ENCODE data around the gene TMEM87B. TPM values are rescaled to one million over a fixed set of nuclear protein-coding genes. Genes with fewer than 3 reads are reported as not detected.

The TMEM87B gene
- total and polyA plus RNA-seq, 10 donors = 10.4 to 39.9 (median 32.9) TPM

GRCh38 chr2:112121682-112122254 is 66.7 kb downstream of the TMEM87B start:
- no peak for TF ChIP-seq POLR2A (IDR thresholded peaks at IDR 0.05)
- peak; percentile 44 to 71 (median 60) for TF ChIP-seq CTCF (IDR thresholded peaks at IDR 0.05 in 8 of 11, conservative IDR thresholded peaks at IDR 0.05 in 3 of 11)
- H3K36me3 ChIP-seq = peaks cover 0 to 43% (median 14%) of the 10 kb centered on the region in 6 donors
- DNase-seq = no peak
- H3K27ac ChIP-seq = no peak overlapping the region
- H3K9me3 ChIP-seq = peaks cover 0 to 9% (median 1%) of the 10 kb centered on the region in 8 donors
- no peak overlapping the region for H3K4me3 ChIP-seq
- H3K4me1 ChIP-seq = no peaks in the 10 kb centered on the region
- H3K27me3 ChIP-seq (replicated peaks in 1 of 7) = no peaks in the 10 kb centered on the region
- intact Hi-C loops (cut with DNase I; ENCODE audit: low total_unique reads) = loop anchor here (10.0 kb wide), 1 partner anchor 313 kb away; the partner anchor contains the start of gene RGPD8

GRCh38 chr2:112129060-112129459 is 74.0 kb downstream of the TMEM87B start:
- no peaks in the 10 kb centered on the region for H3K27me3 ChIP-seq (replicated peaks in 1 of 7)
- peaks cover 0 to 35% (median 31%) of the 10 kb centered on the region in 8 donors for H3K9me3 ChIP-seq
- H3K4me1 ChIP-seq = no peaks in the 10 kb centered on the region
- DNase-seq = no peak
- TF ChIP-seq POLR2A (IDR thresholded peaks at IDR 0.05) (no peak), POLR2AphosphoS5 (IDR thresholded peaks at IDR 0.05) (no peak), CTCF (IDR thresholded peaks at IDR 0.05 in 8 of 11, conservative IDR thresholded peaks at IDR 0.05 in 3 of 11) (no peak)
- WGBS, 5 donors = 71 to 83% (median 78%) methylated on average over 1 of the region's 1 CpG
- no peak overlapping the region for H3K4me3 ChIP-seq
- intact Hi-C loops (cut with DNase I; ENCODE audit: low total_unique reads) = loop anchor here (10.0 kb wide), 1 partner anchor 306 kb away; the partner anchor contains the start of gene RGPD8
- no peak overlapping the region for H3K27ac ChIP-seq
- H3K36me3 ChIP-seq = no peaks in the 10 kb centered on the region

GRCh38 chr2:112133344-112133743 is 78.3 kb downstream of the TMEM87B start:
- intact Hi-C loops (cut with DNase I; ENCODE audit: low total_unique reads) = no loop called here
- Histone ChIP-seq H3K36me3 (no peaks in the 10 kb centered on the region), H3K27me3 (replicated peaks in 1 of 7) (peaks cover 0 to 20% (median 5%) of the 10 kb centered on the region in 7 donors), H3K4me1 (peaks cover 0 to 14% (median 9%) of the 10 kb centered on the region in 6 donors), H3K4me3 (no peak overlapping the region), H3K9me3 (peaks cover 0 to 21% (median 15%) of the 10 kb centered on the region in 8 donors), H3K27ac (no peak overlapping the region)
- TF ChIP-seq CTCF (IDR thresholded peaks at IDR 0.05 in 8 of 11, conservative IDR thresholded peaks at IDR 0.05 in 3 of 11) (no peak), POLR2AphosphoS5 (IDR thresholded peaks at IDR 0.05) (no peak), POLR2A (IDR thresholded peaks at IDR 0.05) (no peak)
- no peak for DNase-seq

- WGBS, 5 donors = 85 to 95% (median 90%) methylated on average over 4 of the region's 4 CpGs
- peaks cover 0 to 16% (median 9%) of the 10 kb centered on the region in 6 donors for H3K4me1 ChIP-seq
- no peak overlapping the region for H3K27ac ChIP-seq
- DNase-seq = no peak
- no peaks in the 10 kb centered on the region for H3K36me3 ChIP-seq
- TF ChIP-seq POLR2AphosphoS5 (IDR thresholded peaks at IDR 0.05) = no peak
- no peak for TF ChIP-seq POLR2A (IDR thresholded peaks at IDR 0.05)
- TF ChIP-seq CTCF (IDR thresholded peaks at IDR 0.05 in 8 of 11, conservative IDR thresholded peaks at IDR 0.05 in 3 of 11) = no peak
- intact Hi-C loops (cut with DNase I; ENCODE audit: low total_unique reads) = no loop called here
- H3K9me3 ChIP-seq = peaks cover 0 to 16% (median 12%) of the 10 kb centered on the region in 8 donors
- H3K27me3 ChIP-seq (replicated peaks in 1 of 7) = peaks cover 0 to 24% (median 6%) of the 10 kb centered on the region in 7 donors
- H3K4me3 ChIP-seq = no peak overlapping the region
Observed at GRCh38 chr2:112134120-112134519, 79.1 kb downstream of the TMEM87B start.
